ENCODE data around the gene AGPAT4.
"Not testable (repeated sequence)": the region's sequence is repeated elsewhere in the genome, so short reads cannot be mapped to it uniquely, and the experiment has no call there.

Gene AGPAT4

GRCh38 chr6:161316531-161316930 lies 42.7 kb upstream of the AGPAT4 start:
- Histone ChIP-seq H3K79me2 (ENCODE audit: low read length) (no peaks in the 10 kb centered on the region), H3K4me1 (ENCODE audit: low read length) (no peaks in the 10 kb centered on the region), H2AFZ (ENCODE audit: low read length) (no peak overlapping the region), H3K27me3 (replicated peaks; ENCODE audit: insufficient read depth, low read length) (no peaks in the 10 kb centered on the region), H3K27ac (ENCODE audit: low read length) (no peak overlapping the region), H3K9me2 (replicated peaks; ENCODE audit: insufficient read depth, low read length) (no peaks in the 10 kb centered on the region), H3K9ac (ENCODE audit: low read length) (no peak overlapping the region), H3K36me3 (replicated peaks; ENCODE audit: insufficient read depth, low read length) (no peaks in the 10 kb centered on the region), H4K20me1 (ENCODE audit: insufficient read depth, low read length) (no peaks in the 10 kb centered on the region), H3K9me3 (replicated peaks; ENCODE audit: insufficient read depth, low read length) (no peaks in the 10 kb centered on the region), H3K4me2 (ENCODE audit: low read depth, low read length) (no peak overlapping the region), H3K4me3 (ENCODE audit: low read length) (no peak overlapping the region), H3F3A (ENCODE audit: insufficient read depth, low read length) (no peaks in the 10 kb centered on the region)
- TF ChIP-seq EZH2phosphoT487 (IDR thresholded peaks at IDR 0.05; ENCODE audit: low read length) (no peak), EZH2 (optimal IDR thresholded peaks at IDR 0.05; ENCODE audit: low read depth, low read length) (no peak)
- TF ChIP-seq, protein P1, sequence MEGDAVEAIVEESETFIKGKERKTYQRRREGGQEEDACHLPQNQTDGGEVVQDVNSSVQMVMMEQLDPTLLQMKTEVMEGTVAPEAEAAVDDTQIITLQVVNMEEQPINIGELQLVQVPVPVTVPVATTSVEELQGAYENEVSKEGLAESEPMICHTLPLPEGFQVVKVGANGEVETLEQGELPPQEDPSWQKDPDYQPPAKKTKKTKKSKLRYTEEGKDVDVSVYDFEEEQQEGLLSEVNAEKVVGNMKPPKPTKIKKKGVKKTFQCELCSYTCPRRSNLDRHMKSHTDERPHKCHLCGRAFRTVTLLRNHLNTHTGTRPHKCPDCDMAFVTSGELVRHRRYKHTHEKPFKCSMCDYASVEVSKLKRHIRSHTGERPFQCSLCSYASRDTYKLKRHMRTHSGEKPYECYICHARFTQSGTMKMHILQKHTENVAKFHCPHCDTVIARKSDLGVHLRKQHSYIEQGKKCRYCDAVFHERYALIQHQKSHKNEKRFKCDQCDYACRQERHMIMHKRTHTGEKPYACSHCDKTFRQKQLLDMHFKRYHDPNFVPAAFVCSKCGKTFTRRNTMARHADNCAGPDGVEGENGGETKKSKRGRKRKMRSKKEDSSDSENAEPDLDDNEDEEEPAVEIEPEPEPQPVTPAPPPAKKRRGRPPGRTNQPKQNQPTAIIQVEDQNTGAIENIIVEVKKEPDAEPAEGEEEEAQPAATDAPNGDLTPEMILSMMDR (IDR thresholded peaks at IDR 0.05; ENCODE audit: low read length) = no peak
- no peak for DNase-seq

- H3K27ac ChIP-seq (ENCODE audit: low read length); H3K79me2 ChIP-seq (ENCODE audit: low read length); DNase-seq; H3K9me2 ChIP-seq (replicated peaks; ENCODE audit: insufficient read depth, low read length); H3K27me3 ChIP-seq (replicated peaks; ENCODE audit: insufficient read depth, low read length); H3F3A ChIP-seq (ENCODE audit: insufficient read depth, low read length); H3K4me2 ChIP-seq (ENCODE audit: low read depth, low read length); H3K4me3 ChIP-seq (ENCODE audit: low read length); H3K9me3 ChIP-seq (replicated peaks; ENCODE audit: insufficient read depth, low read length); H3K4me1 ChIP-seq (ENCODE audit: low read length); H2AFZ ChIP-seq (ENCODE audit: low read length); H3K9ac ChIP-seq (ENCODE audit: low read length); H4K20me1 ChIP-seq (ENCODE audit: insufficient read depth, low read length); H3K36me3 ChIP-seq (replicated peaks; ENCODE audit: insufficient read depth, low read length): not testable (repeated sequence)
Observed at GRCh38 chr6:161315246-161315917, 41.5 kb upstream of the AGPAT4 start.

DNA sequence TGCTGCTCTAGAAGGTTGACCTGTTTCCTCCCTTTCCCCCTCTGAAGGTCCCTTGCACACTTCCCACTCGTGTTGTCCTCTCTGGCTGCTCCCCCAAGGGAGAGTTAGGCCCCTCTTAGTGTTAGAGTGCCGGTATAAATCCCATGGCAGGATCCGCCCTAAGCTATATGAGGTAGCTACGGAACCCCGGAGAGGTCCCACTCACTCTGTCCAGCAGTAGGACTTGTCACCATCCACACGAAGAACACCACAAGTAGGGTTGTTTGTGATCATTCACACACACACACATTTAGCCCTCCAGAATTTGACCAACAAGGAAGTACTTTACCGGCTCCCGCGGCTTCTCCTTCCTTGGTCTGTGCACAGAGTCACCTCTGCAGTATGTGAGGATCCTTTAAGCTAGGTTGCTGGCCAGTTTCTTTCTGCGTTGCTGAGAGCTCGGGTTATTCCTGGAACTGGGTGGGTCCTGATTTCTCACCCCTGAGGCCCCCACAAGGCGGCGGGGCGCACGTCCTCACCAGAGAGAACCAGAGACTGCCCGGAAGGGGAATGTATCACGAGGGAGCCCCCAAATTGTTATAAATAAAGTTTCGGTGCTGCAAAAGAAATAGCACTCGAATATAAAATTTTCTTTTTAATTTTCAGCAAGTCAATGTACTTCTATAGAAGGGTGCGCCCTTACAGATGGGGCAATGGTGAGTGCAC lies 40.8 kb upstream of the AGPAT4 start:
- not testable (repeated sequence) for H3K4me1 ChIP-seq (ENCODE audit: low read length); H3K79me2 ChIP-seq (ENCODE audit: low read length); H3F3A ChIP-seq (ENCODE audit: insufficient read depth, low read length); H3K4me3 ChIP-seq (ENCODE audit: low read length); H3K9ac ChIP-seq (ENCODE audit: low read length); H3K36me3 ChIP-seq (replicated peaks; ENCODE audit: insufficient read depth, low read length); H3K27ac ChIP-seq (ENCODE audit: low read length); H4K20me1 ChIP-seq (ENCODE audit: insufficient read depth, low read length); H2AFZ ChIP-seq (ENCODE audit: low read length); H3K9me3 ChIP-seq (replicated peaks; ENCODE audit: insufficient read depth, low read length); H3K4me2 ChIP-seq (ENCODE audit: low read depth, low read length); H3K9me2 ChIP-seq (replicated peaks; ENCODE audit: insufficient read depth, low read length); DNase-seq; H3K27me3 ChIP-seq (replicated peaks; ENCODE audit: insufficient read depth, low read length)

DNA sequence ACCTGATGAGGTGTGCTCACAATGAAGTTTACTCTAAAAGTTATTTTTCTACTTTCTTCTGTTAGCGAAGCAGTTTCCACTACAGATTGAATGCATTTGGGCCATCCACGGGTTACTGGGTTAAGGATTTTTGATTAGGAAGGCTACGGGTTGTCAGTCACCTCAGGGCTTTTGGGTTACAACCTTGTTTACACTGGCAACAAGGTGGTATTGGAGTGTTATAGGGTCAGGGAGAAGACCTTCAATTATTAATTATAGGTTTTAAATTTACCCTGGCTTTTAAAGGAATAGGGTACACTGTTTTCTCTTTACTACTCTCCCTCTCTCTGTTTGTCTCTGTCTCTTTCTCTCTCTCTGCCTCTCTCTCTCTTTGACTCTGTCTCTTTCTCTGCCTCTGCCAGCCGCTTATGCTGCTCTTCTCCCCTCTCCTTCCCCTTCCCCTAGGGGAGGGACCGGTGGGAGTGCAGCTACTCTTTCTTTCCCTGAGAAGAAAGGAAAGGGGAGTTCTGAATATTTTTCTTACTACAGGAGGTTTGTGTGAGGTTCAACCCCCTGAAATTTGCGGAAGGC lies 40.2 kb upstream of the AGPAT4 start:
- Histone ChIP-seq H4K20me1 (ENCODE audit: insufficient read depth, low read length) (no peaks in the 10 kb centered on the region), H3K9me3 (replicated peaks; ENCODE audit: insufficient read depth, low read length) (no peaks in the 10 kb centered on the region), H3K27me3 (replicated peaks; ENCODE audit: insufficient read depth, low read length) (no peaks in the 10 kb centered on the region), H2AFZ (ENCODE audit: low read length) (no peak overlapping the region), H3K79me2 (ENCODE audit: low read length) (no peaks in the 10 kb centered on the region), H3K4me2 (ENCODE audit: low read depth, low read length) (no peak overlapping the region), H3F3A (ENCODE audit: insufficient read depth, low read length) (no peaks in the 10 kb centered on the region), H3K9me2 (replicated peaks; ENCODE audit: insufficient read depth, low read length) (no peaks in the 10 kb centered on the region), H3K9ac (ENCODE audit: low read length) (no peak overlapping the region), H3K4me3 (ENCODE audit: low read length) (no peak overlapping the region), H3K36me3 (replicated peaks; ENCODE audit: insufficient read depth, low read length) (no peaks in the 10 kb centered on the region), H3K27ac (ENCODE audit: low read length) (no peak overlapping the region), H3K4me1 (ENCODE audit: low read length) (no peaks in the 10 kb centered on the region)
- DNase-seq = no peak
- no peak for TF ChIP-seq EZH2 (optimal IDR thresholded peaks at IDR 0.05; ENCODE audit: low read depth, low read length)
- no peak for TF ChIP-seq EZH2phosphoT487 (IDR thresholded peaks at IDR 0.05; ENCODE audit: low read length)
- TF ChIP-seq, protein P1 (IDR thresholded peaks at IDR 0.05; ENCODE audit: low read length) = no peak

DNA sequence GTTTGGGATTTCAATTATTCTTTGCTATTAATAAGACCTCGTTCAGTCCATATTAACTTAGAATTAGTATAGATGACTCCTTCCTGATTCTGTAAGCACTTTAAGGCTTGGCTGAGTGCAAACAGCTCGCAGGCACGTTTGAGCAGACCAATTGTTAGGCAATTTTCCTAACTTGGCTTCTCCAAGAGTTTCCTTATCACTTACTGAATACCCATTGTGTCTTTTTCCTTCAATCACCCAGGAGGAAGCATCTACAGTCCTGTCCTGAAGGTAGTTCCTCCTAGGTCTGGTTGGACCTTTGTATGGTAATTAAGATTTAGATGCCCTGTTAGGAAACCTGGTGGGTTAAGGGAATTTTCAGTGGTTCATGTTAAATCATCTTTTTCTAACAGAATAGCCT lies 39.6 kb upstream of the AGPAT4 start:
- not testable (repeated sequence) for H3K27me3 ChIP-seq (replicated peaks; ENCODE audit: insufficient read depth, low read length); H3K4me2 ChIP-seq (ENCODE audit: low read depth, low read length); DNase-seq; H4K20me1 ChIP-seq (ENCODE audit: insufficient read depth, low read length); H3K79me2 ChIP-seq (ENCODE audit: low read length); H3K4me1 ChIP-seq (ENCODE audit: low read length); H3F3A ChIP-seq (ENCODE audit: insufficient read depth, low read length); H3K27ac ChIP-seq (ENCODE audit: low read length); H3K9me3 ChIP-seq (replicated peaks; ENCODE audit: insufficient read depth, low read length); H3K36me3 ChIP-seq (replicated peaks; ENCODE audit: insufficient read depth, low read length); H3K9ac ChIP-seq (ENCODE audit: low read length); H3K4me3 ChIP-seq (ENCODE audit: low read length); H2AFZ ChIP-seq (ENCODE audit: low read length); H3K9me2 ChIP-seq (replicated peaks; ENCODE audit: insufficient read depth, low read length)

DNA sequence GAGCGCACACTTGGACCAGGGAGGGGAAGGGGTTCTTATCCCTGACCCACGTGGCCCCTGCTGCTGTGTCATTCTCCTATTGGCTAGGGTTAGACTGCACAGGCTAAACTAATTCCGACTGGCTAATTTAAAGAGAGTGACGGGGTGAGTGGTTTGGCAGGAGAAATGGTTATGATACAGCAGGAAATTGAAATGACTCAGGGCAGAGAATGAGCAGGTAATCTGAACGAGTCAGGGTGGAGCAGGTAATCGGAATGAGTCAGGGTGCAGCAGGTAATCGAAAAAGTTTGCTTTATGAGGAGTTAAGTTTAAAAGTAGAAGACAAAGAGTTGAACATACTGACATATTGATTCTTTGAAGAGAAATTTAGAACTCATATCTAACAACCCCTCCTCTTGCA lies 35.9 kb upstream of the AGPAT4 start:
- H3K79me2 ChIP-seq (ENCODE audit: low read length); H3K4me3 ChIP-seq (ENCODE audit: low read length); H3K9me2 ChIP-seq (replicated peaks; ENCODE audit: insufficient read depth, low read length); H4K20me1 ChIP-seq (ENCODE audit: insufficient read depth, low read length); H3F3A ChIP-seq (ENCODE audit: insufficient read depth, low read length); H3K36me3 ChIP-seq (replicated peaks; ENCODE audit: insufficient read depth, low read length); H3K9ac ChIP-seq (ENCODE audit: low read length); DNase-seq; H3K4me1 ChIP-seq (ENCODE audit: low read length); H3K27ac ChIP-seq (ENCODE audit: low read length); H3K9me3 ChIP-seq (replicated peaks; ENCODE audit: insufficient read depth, low read length); H3K27me3 ChIP-seq (replicated peaks; ENCODE audit: insufficient read depth, low read length); H3K4me2 ChIP-seq (ENCODE audit: low read depth, low read length); H2AFZ ChIP-seq (ENCODE audit: low read length): not testable (repeated sequence)
